Lower lobe of right lung (tissue), 2 donors: Measurements from ENCODE around the gene RBFOX1. TPM values are rescaled to one million over a fixed set of nuclear protein-coding genes. Genes with fewer than 3 reads are reported as not detected.

ENCODE experiments used
- ATAC-seq, 2 donors: fragments of 200-7000 bp; cut with Tn5 transposase; one replicate each; pipeline ENCODE4 v1.9.1; 2020 to 2022; ENCODE audit warnings: mild to moderate bottlenecking in 2 of 2, moderate library complexity in 2 of 2
- DNase-seq: peaks from one replicate; pipeline ENCODE4 v3.0.0-alpha.2; 2020
- H3K27ac ChIP-seq: fragments of 200-600 bp; one replicate; pipeline ENCODE4 v1.8.0; 2022
- H3K27me3 ChIP-seq: fragments of 200-600 bp; one replicate; pipeline ENCODE4 v1.8.0; 2022; ENCODE audit warnings: low read depth
- H3K36me3 ChIP-seq: fragments of 200-600 bp; one replicate; pipeline ENCODE4 v1.8.0; 2022; ENCODE audit warnings: mild to moderate bottlenecking
- H3K4me1 ChIP-seq: fragments of 200-600 bp; one replicate; pipeline ENCODE4 v1.8.0; 2022
- H3K4me3 ChIP-seq: fragments of 200-600 bp; one replicate; pipeline ENCODE4 v1.8.0; 2022; ENCODE audit warnings: mild to moderate bottlenecking
- H3K9me3 ChIP-seq: fragments of 200-600 bp; one replicate; pipeline ENCODE4 v1.8.0; 2022
- CTCF ChIP-seq: fragments of 200-600 bp; IDR thresholded peaks from one replicate; pipeline ENCODE4 v1.8.0; 2022; ENCODE audit warnings: antibody characterized with exemption, mild to moderate bottlenecking
- intact Hi-C: fragments of 100-400 bp; cut with DNase I; formaldehyde crosslinking; loops from one replicate; pipeline ENCODE4 v1.11.0; 2022
- total RNA-seq: library from RNA; stranded (reverse); fragmentation: NEBNext Ultra II Directional; extraction: Animal tissue kit (Norgen Biotek cat#: 25700); gene quantifications from one replicate; pipeline ENCODE4 v1.2.1, GENCODE V29; 2021
- donor health status: DM: no; HTN: yes; CAD: no; lungs with severe emphysema.

Gene RBFOX1
- total RNA-seq, 1 donor from 2014 or later: not detected

- H3K9me3 ChIP-seq: no peaks in the 10 kb centered on the region
- intact Hi-C loops: no loop called here
These were observed 18.2 kb downstream of the RBFOX1 start for GRCh38 chr16:7350806-7351205.

GRCh38 chr16:7351610-7352510 is 19.2 kb downstream of the RBFOX1 start:
- Histone ChIP-seq H3K9me3 (no peaks in the 10 kb centered on the region), H3K27ac (no peak overlapping the region), H3K4me3 (no peak overlapping the region), H3K36me3 (no peaks in the 10 kb centered on the region), H3K4me1 (no peaks in the 10 kb centered on the region), H3K27me3 (no peaks in the 10 kb centered on the region)
- no peak for TF ChIP-seq CTCF
- no peak for ATAC-seq
- intact Hi-C loops: no loop called here
- no peak for DNase-seq

More at GRCh38 chr16:7350806-7351205, 18.2 kb downstream of the RBFOX1 start:
- Histone ChIP-seq H3K36me3 (no peaks in the 10 kb centered on the region), H3K27ac (no peak overlapping the region), H3K4me3 (no peak overlapping the region), H3K4me1 (no peaks in the 10 kb centered on the region), H3K27me3 (no peaks in the 10 kb centered on the region)
- ATAC-seq (no peak), DNase-seq (no peak)
- TF ChIP-seq CTCF: no peak

GRCh38 chr16:7355758-7356157 is 23.1 kb downstream of the RBFOX1 start:
- DNase-seq (no peak), ATAC-seq (no peak)
- H3K27ac ChIP-seq: no peak overlapping the region
- intact Hi-C loops: no loop called here
- no peak for TF ChIP-seq CTCF
- no peaks in the 10 kb centered on the region for H3K4me1 ChIP-seq
- no peaks in the 10 kb centered on the region for H3K36me3 ChIP-seq
- H3K9me3 ChIP-seq: no peaks in the 10 kb centered on the region
- H3K4me3 ChIP-seq: no peak overlapping the region
- H3K27me3 ChIP-seq: no peaks in the 10 kb centered on the region

- no peaks in the 10 kb centered on the region for H3K4me1 ChIP-seq
- H3K9me3 ChIP-seq: no peaks in the 10 kb centered on the region
- no peak overlapping the region for H3K4me3 ChIP-seq
- H3K27me3 ChIP-seq: no peaks in the 10 kb centered on the region
- H3K27ac ChIP-seq: no peak overlapping the region
- TF ChIP-seq CTCF: no peak
- intact Hi-C loops: no loop called here
- no peaks in the 10 kb centered on the region for H3K36me3 ChIP-seq
- DNase-seq (no peak), ATAC-seq (no peak)
These were observed 28.9 kb downstream of the RBFOX1 start for GRCh38 chr16:7361416-7362129.

- DNase-seq (no peak), ATAC-seq (no peak)
- no peak for TF ChIP-seq CTCF
- no peaks in the 10 kb centered on the region for H3K9me3 ChIP-seq
- H3K27me3 ChIP-seq: no peaks in the 10 kb centered on the region
- H3K36me3 ChIP-seq: no peaks in the 10 kb centered on the region
- H3K4me1 ChIP-seq: no peaks in the 10 kb centered on the region
- no peak overlapping the region for H3K4me3 ChIP-seq
- no peak overlapping the region for H3K27ac ChIP-seq
- intact Hi-C loops: no loop called here
These were observed 29.6 kb downstream of the RBFOX1 start for GRCh38 chr16:7362231-7362630.
